Aorta (tissue), 5 donors: Measurements from ENCODE around the gene NAGA. TPM values are rescaled to one million over a fixed set of nuclear protein-coding genes. Genes with fewer than 3 reads are reported as not detected.
A peak's percentile ranks its signal among the peaks of the same experiment; 100 is the strongest.
"Not testable (repeated sequence)": the region's sequence is repeated elsewhere in the genome, so short reads cannot be mapped to it uniquely, and the experiment has no call there.

Experiments
- ATAC-seq: fragments of 200-7000 bp; cut with Tn5 transposase; one replicate; pipeline ENCODE4 v1.9.1; 2022; ENCODE audit warnings: moderate library complexity; ENCODE audit not compliant: low FRiP score
- DNase-seq, 2 donors: peaks; one replicate each; pipeline ENCODE4 v3.0.0-alpha.2; 2020
- H3K27ac ChIP-seq, 2 donors: one replicate each; pipeline ENCODE4 v1.5.1; 2013; ENCODE audit warnings: low read length in 2 of 2, mild to moderate bottlenecking in 2 of 2, moderate library complexity in 2 of 2, control low read depth in 1 of 2, inconsistent platforms in 1 of 2, low read depth in 1 of 2
- H3K27me3 ChIP-seq, 2 donors: one replicate each; pipeline ENCODE4 v1.6.1; 2013; ENCODE audit warnings: control low read depth in 1 of 2, low read length in 1 of 2, mild to moderate bottlenecking in 1 of 2, moderate library complexity in 1 of 2; ENCODE audit not compliant: insufficient read depth in 2 of 2, control insufficient read depth in 1 of 2
- H3K36me3 ChIP-seq, 2 donors: one replicate each; pipeline ENCODE4 v1.6.1; 2013; ENCODE audit warnings: control low read depth in 1 of 2, low read length in 1 of 2, mild to moderate bottlenecking in 1 of 2; ENCODE audit not compliant: insufficient read depth in 2 of 2, control insufficient read depth in 1 of 2
- H3K4me1 ChIP-seq, 2 donors: one replicate each; pipeline ENCODE4 v1.6.1; 2013; ENCODE audit warnings: low read length in 2 of 2, control low read depth in 1 of 2, mild to moderate bottlenecking in 1 of 2, moderate library complexity in 1 of 2; ENCODE audit not compliant: insufficient read depth in 2 of 2, control insufficient read depth in 1 of 2
- H3K4me3 ChIP-seq, 2 donors: one replicate each; pipeline ENCODE4 v1.5.1; 2013; ENCODE audit warnings: low read length in 2 of 2, control low read depth in 1 of 2, mild to moderate bottlenecking in 1 of 2
- H3K9me3 ChIP-seq: one replicate; pipeline ENCODE4 v1.6.1; 2013; ENCODE audit warnings: mild to moderate bottlenecking, low read length; ENCODE audit not compliant: control insufficient read depth
- WGBS, 2 donors: extraction: QIAGEN DNeasy Blood & Tissue Kit; methylation state at CpG; one replicate each; pipeline ENCODE4 v1.1.7; 2013; 5-methylcytosine and 5-hydroxymethylcytosine counted together
- intact Hi-C, 2 donors: fragments of 100-400 bp; cut with DNase I; formaldehyde crosslinking; loops; one replicate each; pipeline versions ENCODE4 v1.14.2 to v1.15.0; 2022
- polyA plus RNA-seq, 2 donors: library from polyadenylated mRNA; stranded (reverse); fragments of 200-250 nt; gene quantifications; one replicate each; pipeline ENCODE4 v1.2.3, GENCODE V29; 2013
- total RNA-seq, 2 donors: library from RNA; stranded (reverse); fragmentation: NEBNext Ultra II Directional; extraction: Animal tissue kit (Norgen Biotek cat#: 25700); gene quantifications; one replicate each; pipeline ENCODE4 v1.2.1, GENCODE V29; 2021
- donor health status: healthy with polysubstance abuse.
- donor health status: Bipolar disorder and iron deficiency.
- donor health status: DM: no; HTN: no; CAD: no.
- donor health status: DM: no; HTN: no; CAD: no.
- donor health status: DM: yes; HTN: yes; CAD: no.

NAGA gene
- total and polyA plus RNA-seq, 4 donors, result 8.4 to 27.6 (median 19.3) TPM

GRCh38 chr22:42071508-42071907 lies 896 bp upstream of the NAGA start:
- 60 to 66% methylated on average over 7 of the region's 7 CpGs for WGBS, 2 donors
- not testable (repeated sequence) for H3K4me1 ChIP-seq, DNase-seq, H3K9me3 ChIP-seq, H3K27ac ChIP-seq, H3K4me3 ChIP-seq, ATAC-seq, H3K36me3 ChIP-seq, H3K27me3 ChIP-seq
- intact Hi-C loops, result loop anchor here in 1 of 2 donors (5.0 kb wide), 1 partner anchor 384 kb away; the partner anchor contains the start of gene SNU13

- H3K9me3 ChIP-seq, result no peaks in the 10 kb centered on the region
- DNase-seq, result no peak
- H3K27me3 ChIP-seq, result no peaks in the 10 kb centered on the region
- no peaks in the 10 kb centered on the region for H3K4me1 ChIP-seq
- H3K4me3 ChIP-seq, result peak overlapping the region; percentile 26 to 51
- peak overlapping the region in 1 of 2 donors; percentile 30 for H3K27ac ChIP-seq
- intact Hi-C loops, result loop anchor here in 1 of 2 donors (5.0 kb wide), 1 partner anchor 383 kb away; the partner anchor contains the start of gene SNU13
- 19 to 22% methylated on average over 19 of the region's 19 CpGs for WGBS, 2 donors
- no peak for ATAC-seq
- H3K36me3 ChIP-seq, result no peaks in the 10 kb centered on the region
These were observed 653 bp downstream of the NAGA start for GRCh38 chr22:42069801-42070516.

DNA sequence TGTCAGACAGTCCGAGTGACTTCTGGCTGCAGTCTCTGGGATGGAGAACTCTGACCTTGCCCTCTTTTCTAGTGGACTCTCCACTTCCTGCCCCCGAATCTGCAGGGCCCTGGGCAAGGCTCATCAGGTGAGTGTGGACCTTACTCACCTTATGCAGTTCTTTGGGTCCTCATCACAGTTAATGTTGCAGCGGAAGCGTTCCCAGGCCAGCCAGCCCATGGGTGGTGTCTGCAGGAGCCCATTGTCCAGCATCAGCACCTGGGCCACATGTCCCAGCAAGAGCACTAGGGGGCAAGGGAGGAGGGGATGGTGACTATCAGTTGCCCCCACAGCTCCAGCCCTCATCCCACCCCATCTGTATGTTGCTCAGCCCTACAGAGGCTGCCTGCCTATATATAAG lies 2.3 kb downstream of the NAGA start:
- DNase-seq, result no peak

DNA sequence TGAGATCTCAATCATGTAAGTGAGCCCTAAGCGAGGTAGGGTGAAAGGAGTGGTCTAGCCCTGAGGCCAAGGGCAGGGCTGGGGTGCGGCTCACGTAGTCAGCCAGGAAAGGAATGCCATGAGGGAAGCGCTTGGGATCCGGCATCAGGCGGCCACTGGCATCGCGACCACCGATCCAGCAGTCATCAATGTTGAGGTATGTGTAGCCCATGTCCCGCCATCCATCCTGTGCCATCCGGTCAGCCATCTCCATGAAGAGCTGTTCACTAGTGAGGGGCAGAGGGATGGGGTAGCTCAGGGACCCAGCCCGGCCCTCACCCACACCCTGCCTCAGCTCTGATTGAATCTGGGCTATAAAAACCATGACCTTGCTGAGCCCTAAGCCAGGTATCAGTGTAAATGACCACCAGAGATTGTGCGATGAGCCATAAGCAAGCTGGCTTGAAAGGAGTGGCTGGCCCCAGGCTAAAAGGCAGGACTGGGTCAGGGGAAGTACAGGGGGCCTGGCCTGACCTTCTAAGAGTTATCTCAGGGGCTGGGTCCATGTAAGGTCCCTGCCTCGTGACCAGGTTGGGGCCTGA lies 2.9 kb downstream of the NAGA start:
- Histone ChIP-seq H3K4me1 (no peaks in the 10 kb centered on the region), H3K36me3 (no peaks in the 10 kb centered on the region), H3K4me3 (no peak overlapping the region), H3K9me3 (no peaks in the 10 kb centered on the region), H3K27me3 (no peaks in the 10 kb centered on the region), H3K27ac (no peak overlapping the region)
- no peak for ATAC-seq
- WGBS, 2 donors, result 88 to 98% methylated on average over 14 of the region's 14 CpGs
- intact Hi-C loops, result no loop called here
- DNase-seq, result no peak

More for the DNA sequence above, 2.3 kb downstream of the NAGA start:
- Histone ChIP-seq H3K27me3 (no peaks in the 10 kb centered on the region), H3K36me3 (no peaks in the 10 kb centered on the region), H3K4me1 (no peaks in the 10 kb centered on the region), H3K4me3 (no peak overlapping the region), H3K27ac (no peak overlapping the region), H3K9me3 (no peaks in the 10 kb centered on the region)
- ATAC-seq, result no peak
- intact Hi-C loops, result no loop called here
- 96 to 99% methylated on average over 4 of the region's 4 CpGs for WGBS, 2 donors

GRCh38 chr22:42066937-42067336 lies 3.7 kb downstream of the NAGA start:
- H3K4me3 ChIP-seq, result no peak overlapping the region
- DNase-seq (no peak), ATAC-seq (no peak)
- intact Hi-C loops, result no loop called here
- H3K4me1 ChIP-seq, result no peaks in the 10 kb centered on the region
- H3K27ac ChIP-seq, result no peak overlapping the region
- peaks cover 0 to 2% of the 10 kb centered on the region in 2 donors for H3K36me3 ChIP-seq
- WGBS, 2 donors, result 94 to 96% methylated on average over 10 of the region's 10 CpGs
- no peaks in the 10 kb centered on the region for H3K27me3 ChIP-seq
- no peaks in the 10 kb centered on the region for H3K9me3 ChIP-seq

DNA sequence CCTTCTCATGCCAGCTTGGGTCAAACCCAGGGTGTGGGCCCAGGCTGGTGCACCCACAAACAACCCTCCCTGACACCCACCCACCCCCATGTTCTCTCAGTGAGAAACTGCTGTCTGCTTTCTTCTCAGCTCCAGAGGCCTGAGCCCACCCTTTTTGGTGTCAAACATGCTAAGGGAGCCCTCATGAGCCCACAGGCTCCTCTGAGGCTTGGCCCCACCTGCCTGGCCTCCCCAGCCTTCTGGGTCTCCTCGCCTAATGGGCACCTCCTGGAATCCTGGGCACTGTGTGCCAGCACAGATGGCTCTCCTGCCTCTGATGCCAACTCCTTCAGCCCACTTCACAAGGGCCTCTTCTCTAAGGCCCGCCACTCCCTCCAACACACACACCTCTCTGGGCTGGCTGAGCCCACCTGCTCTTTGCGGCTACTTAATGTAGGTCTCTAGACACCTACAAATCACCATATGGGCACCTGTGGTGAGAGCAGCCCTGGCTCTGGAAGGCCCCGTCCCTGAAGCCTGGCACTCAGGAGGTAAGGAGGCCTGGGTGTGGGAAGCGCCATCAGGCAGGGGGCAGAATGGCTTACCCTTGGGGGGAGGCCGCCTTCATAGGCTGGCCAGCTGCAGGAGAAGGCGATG lies 4.4 kb downstream of the NAGA start:
- H3K9me3 ChIP-seq, result no peaks in the 10 kb centered on the region
- 94 to 96% methylated on average over 7 of the region's 7 CpGs for WGBS, 2 donors
- H3K4me3 ChIP-seq, result no peak overlapping the region
- peaks cover 0 to 3% of the 10 kb centered on the region in 2 donors for H3K36me3 ChIP-seq
- no peak overlapping the region for H3K27ac ChIP-seq
- DNase-seq, result no peak
- no peaks in the 10 kb centered on the region for H3K4me1 ChIP-seq
- H3K27me3 ChIP-seq, result no peaks in the 10 kb centered on the region
- intact Hi-C loops, result no loop called here
- no peak for ATAC-seq

GRCh38 chr22:42065438-42066125 lies 5.0 kb downstream of the NAGA start:
- 82 to 83% methylated on average over 13 of the region's 13 CpGs for WGBS, 2 donors
- H3K4me1 ChIP-seq, result no peaks in the 10 kb centered on the region
- no peak overlapping the region for H3K4me3 ChIP-seq
- no peak overlapping the region for H3K27ac ChIP-seq
- H3K36me3 ChIP-seq, result peaks cover 0 to 4% of the 10 kb centered on the region in 2 donors
- intact Hi-C loops, result no loop called here
- H3K27me3 ChIP-seq, result no peaks in the 10 kb centered on the region
- H3K9me3 ChIP-seq, result no peaks in the 10 kb centered on the region
- ATAC-seq, result no peak
- no peak for DNase-seq

DNA sequence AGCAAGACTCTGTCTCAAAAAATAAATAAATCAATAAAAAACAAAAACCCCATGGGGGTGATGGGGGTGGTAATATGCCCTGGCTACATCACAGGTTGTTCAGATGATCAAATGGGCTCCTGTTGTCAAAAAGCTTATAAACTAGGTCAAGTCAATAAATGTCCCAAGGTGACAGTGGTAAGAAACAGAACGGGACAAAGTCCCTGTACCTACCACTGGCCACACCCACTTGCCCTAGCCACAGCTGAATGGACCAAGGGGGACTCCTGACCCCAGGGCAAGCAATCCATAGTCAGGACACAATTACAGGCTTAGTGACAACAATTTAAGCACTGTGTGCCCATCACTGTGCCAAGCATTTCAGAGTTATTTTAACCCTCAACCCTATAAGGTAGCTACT lies 6.0 kb downstream of the NAGA start:
- Histone ChIP-seq H3K36me3 (peaks cover 0 to 4% of the 10 kb centered on the region in 2 donors), H3K9me3 (no peaks in the 10 kb centered on the region), H3K27me3 (no peaks in the 10 kb centered on the region), H3K4me3 (no peak overlapping the region), H3K4me1 (no peaks in the 10 kb centered on the region), H3K27ac (no peak overlapping the region)
- 95 to 100% methylated on average over 1 of the region's 1 CpG for WGBS, 2 donors
- DNase-seq, result no peak
- ATAC-seq, result no peak
- intact Hi-C loops, result no loop called here
